ENCODE results near the gene WDR81.

The WDR81 gene

DNA sequence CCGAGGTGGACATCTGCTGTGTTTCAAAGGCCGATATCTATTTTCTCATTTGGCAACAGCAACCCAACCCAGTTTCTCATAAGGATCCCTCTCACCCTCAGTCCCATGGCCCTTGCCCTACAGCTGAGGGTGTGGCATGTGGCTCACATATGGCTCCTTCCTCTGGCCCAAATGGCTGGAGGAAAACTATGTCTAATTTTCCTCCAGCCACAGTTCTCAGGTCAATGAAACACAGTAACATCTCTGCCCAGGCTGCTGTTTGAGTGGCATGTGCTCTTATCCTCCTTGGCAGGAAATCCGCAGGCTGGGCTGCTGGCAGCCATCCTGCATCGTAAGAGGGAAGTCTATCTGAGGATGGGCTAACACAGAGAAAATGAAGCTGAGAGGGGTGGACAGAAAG is 61.4 kb downstream of the WDR81 start:
- no peak for DNase-seq

DNA sequence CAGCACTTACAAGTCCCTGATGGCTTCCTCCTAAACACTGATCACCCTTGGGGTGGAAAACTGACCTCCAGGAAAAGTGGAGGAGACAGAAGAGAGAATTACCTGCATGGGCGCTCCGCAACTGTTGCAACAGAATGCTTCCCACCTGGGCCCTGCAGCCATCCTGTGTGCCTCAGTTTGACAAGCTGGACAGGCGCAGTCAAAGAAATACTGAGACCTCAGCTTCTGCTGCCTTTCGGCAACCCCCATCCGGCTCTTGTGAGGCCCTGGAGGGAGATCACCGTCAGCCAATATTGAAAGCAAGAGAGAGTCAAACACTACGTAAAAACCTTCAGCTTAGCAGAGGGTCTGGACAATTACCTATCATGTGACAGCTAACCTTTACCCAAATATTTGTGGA is 62.2 kb downstream of the WDR81 start:
- no peak for DNase-seq

DNA sequence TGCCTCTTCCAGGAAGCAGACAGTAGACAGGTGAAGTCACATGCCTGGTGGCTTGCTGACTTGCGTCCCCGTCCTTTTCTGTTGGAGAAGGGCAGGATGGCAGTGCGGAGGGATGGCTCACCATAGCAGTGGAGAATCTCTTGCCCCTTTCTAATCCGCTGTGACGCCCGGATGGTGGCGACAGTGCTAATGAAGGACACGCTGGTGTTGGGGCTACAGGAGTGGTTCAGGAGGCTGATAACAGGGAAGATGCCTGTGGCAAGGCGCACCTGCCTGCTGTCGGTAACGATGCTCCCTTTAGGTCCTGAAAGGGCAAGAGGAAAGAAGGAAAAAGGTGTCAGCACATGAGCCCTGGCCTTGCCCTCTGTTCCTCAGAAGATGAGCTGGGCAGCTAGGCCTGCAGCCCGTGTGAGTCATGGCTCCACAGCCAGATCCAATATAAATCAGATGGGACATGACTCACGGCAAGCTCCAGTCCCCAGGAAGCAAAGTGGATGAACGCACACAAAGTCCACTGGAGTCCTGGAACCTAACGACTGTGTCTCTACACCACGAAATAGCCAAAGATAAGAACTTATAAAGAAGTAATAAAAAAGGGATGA is 62.9 kb downstream of the WDR81 start:
- DNase-seq, result no peak
